Progenitor cell of endocrine pancreas (in vitro differentiated cells): ENCODE results near the gene TPRG1. TPM values are rescaled to one million over a fixed set of nuclear protein-coding genes. Genes with fewer than 3 reads are reported as not detected.

Experiments used
- DNase-seq: peaks from one replicate; pipeline ENCODE4 v3.0.0; 2021; ENCODE audit warnings: low spot score; ENCODE audit not compliant: unreplicated experiment
- H3K27ac Mint-ChIP-seq: 2 replicates; pipeline ENCODE4 v1.8.0; 2021; ENCODE audit warnings: mild to moderate bottlenecking, moderate library complexity, mixed read lengths
- H3K27me3 Mint-ChIP-seq: 2 replicates; pipeline ENCODE4 v1.8.0; 2021; ENCODE audit warnings: mixed read lengths
- H3K36me3 Mint-ChIP-seq: 2 replicates; pipeline ENCODE4 v1.8.0; 2022; ENCODE audit warnings: mixed read lengths; ENCODE audit not compliant: insufficient read depth
- H3K4me1 Mint-ChIP-seq: 2 replicates; pipeline ENCODE4 v1.8.0; 2021; ENCODE audit warnings: low read depth, mixed read lengths
- H3K4me3 Mint-ChIP-seq: 2 replicates; pipeline ENCODE4 v1.8.0; 2021; ENCODE audit warnings: low read depth, mild to moderate bottlenecking, moderate library complexity, mixed read lengths
- H3K9me3 Mint-ChIP-seq: 2 replicates; pipeline ENCODE4 v1.8.0; 2021; ENCODE audit warnings: low read depth, mixed read lengths
- CTCF ChIP-seq: fragments of 200-600 bp; sonication (generic); IDR thresholded peaks from one replicate; pipeline ENCODE4 v1.5.0; 2021; ENCODE audit warnings: antibody characterized with exemption, mild to moderate bottlenecking; ENCODE audit not compliant: unreplicated experiment
- total RNA-seq: library from RNA; stranded (reverse); gene quantifications from 2 replicates; pipeline ENCODE4 v1.2.1, GENCODE V29; 2021

TPRG1 gene
- total RNA-seq, 1 donor from 2014 or later: 2.3 TPM

DNA sequence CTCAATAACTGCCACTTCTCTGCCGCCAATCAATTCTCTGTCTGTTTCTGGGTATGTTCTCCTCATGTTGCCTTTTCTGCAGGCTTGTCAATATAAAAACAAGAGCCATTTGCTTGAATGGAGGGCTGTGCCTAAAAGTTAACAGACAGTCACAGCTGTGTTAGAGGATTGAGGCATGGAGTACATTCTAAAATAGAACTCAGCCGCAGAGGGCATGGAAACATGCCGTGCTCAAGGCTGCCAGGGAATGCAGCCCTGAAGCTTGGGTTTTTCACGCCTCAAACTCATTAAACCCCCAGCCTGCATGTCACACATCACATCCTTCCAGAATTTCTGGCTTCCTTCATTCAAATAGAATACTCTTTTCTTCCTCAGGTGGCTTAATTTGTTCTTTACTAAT, 166.6 kb downstream of the TPRG1 start:
- no peaks in the 10 kb centered on the region for H3K36me3 Mint-ChIP-seq
- no peak for DNase-seq
- TF ChIP-seq CTCF: no peak
- no peaks in the 10 kb centered on the region for H3K27me3 Mint-ChIP-seq
- H3K4me1 Mint-ChIP-seq: peaks cover 11% of the 10 kb centered on the region
- no peaks in the 10 kb centered on the region for H3K9me3 Mint-ChIP-seq
- H3K27ac Mint-ChIP-seq: peak overlapping the region; percentile 22
- H3K4me3 Mint-ChIP-seq: no peak overlapping the region

DNA sequence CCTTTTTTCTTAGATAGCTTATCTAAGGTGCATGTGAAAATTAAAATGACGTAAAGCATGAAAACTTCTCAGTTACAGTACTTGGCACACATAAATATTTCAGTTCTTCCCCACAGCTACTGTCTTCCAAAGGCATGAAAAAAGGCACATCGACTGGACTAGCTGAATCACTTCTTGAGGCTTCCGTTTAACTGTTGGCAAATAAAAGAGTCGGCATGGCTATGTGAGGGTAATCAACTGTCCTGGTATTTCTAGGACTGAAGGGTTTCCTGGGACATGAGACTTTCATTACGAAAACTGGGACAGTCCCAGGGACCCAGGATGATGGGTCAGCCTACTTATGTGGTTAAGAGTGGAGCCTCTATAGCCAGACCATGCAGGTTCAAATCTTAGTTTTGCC, 168.2 kb downstream of the TPRG1 start:
- no peak for TF ChIP-seq CTCF
- no peak for DNase-seq
- H3K27me3 Mint-ChIP-seq: no peaks in the 10 kb centered on the region
- H3K27ac Mint-ChIP-seq: no peak overlapping the region
- H3K9me3 Mint-ChIP-seq: no peaks in the 10 kb centered on the region
- no peaks in the 10 kb centered on the region for H3K36me3 Mint-ChIP-seq
- no peak overlapping the region for H3K4me3 Mint-ChIP-seq
- H3K4me1 Mint-ChIP-seq: peaks cover 18% of the 10 kb centered on the region

GRCh38 chr3:189340680-189341460, 169.1 kb downstream of the TPRG1 start:
- Mint-ChIP-seq H3K36me3 (no peaks in the 10 kb centered on the region), H3K27ac (no peak overlapping the region), H3K9me3 (no peaks in the 10 kb centered on the region), H3K4me3 (no peak overlapping the region), H3K4me1 (peaks cover 20% of the 10 kb centered on the region), H3K27me3 (no peaks in the 10 kb centered on the region)
- peak; percentile 28 for TF ChIP-seq CTCF
- DNase-seq: no peak

DNA sequence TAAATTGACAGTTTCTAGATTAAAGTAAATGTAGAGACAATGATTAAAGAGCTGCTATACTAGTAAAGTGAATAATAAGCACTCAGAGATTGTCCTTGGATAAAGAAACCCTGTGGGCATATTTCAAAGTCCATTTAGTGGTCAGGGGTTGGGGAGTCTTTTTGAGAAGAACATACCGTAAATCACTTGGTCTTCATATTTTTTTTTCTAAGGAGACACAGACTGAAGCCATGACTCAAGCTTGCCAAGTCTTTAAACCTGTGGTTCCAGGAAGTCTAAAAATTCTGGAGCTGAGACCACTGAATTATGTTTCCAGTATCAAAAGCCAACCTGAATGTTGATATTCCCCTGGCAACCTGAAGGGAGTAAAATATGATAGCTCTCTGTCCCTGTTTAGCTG, 171.0 kb downstream of the TPRG1 start:
- Mint-ChIP-seq H3K9me3 (no peaks in the 10 kb centered on the region), H3K36me3 (no peaks in the 10 kb centered on the region), H3K27ac (no peak overlapping the region), H3K27me3 (no peaks in the 10 kb centered on the region), H3K4me1 (peaks cover 15% of the 10 kb centered on the region), H3K4me3 (no peak overlapping the region)
- no peak for DNase-seq
- no peak for TF ChIP-seq CTCF

DNA sequence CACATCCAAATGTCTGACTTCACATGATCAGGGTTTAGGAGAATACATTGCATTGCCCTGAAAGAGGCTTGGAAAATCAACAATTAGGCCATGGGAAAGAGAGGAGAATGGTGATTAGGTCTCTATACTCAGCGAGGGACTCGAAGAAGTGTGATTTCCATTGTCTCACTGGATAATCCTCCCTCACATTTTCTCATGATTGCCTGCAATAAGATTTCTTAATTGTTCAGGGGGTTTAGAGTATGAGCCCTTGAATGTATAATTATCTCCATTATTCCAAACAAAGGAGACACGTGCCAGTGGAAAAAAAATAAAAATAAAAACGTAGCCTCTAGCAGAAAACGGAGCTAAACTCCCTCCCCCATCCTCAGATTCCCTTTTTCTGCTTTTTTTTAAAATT, 173.2 kb downstream of the TPRG1 start:
- Mint-ChIP-seq H3K9me3 (no peaks in the 10 kb centered on the region), H3K4me3 (no peak overlapping the region), H3K36me3 (no peaks in the 10 kb centered on the region), H3K27me3 (no peaks in the 10 kb centered on the region), H3K4me1 (peaks cover 9% of the 10 kb centered on the region), H3K27ac (no peak overlapping the region)
- no peak for DNase-seq
- TF ChIP-seq CTCF: no peak
